Measurements from ENCODE around the gene CPTP.
"Not testable (repeated sequence)": the region's sequence is repeated elsewhere in the genome, so short reads cannot be mapped to it uniquely, and the experiment has no call there.

CPTP gene

GRCh38 chr1:1360506-1361169 lies 36.0 kb downstream of the CPTP start:
- DNase-seq (ENCODE audit: low read depth in 3 of 3, low spot score in 1 of 3): no peak

- no peak for DNase-seq (ENCODE audit: low read depth in 3 of 3, low spot score in 1 of 3)
Observed at GRCh38 chr1:1361233-1361981, 36.8 kb downstream of the CPTP start.

GRCh38 chr1:1361982-1362423 lies 37.4 kb downstream of the CPTP start:
- no peak for DNase-seq (ENCODE audit: low read depth in 3 of 3, low spot score in 1 of 3)

- no peak for DNase-seq (ENCODE audit: low read depth in 3 of 3, low spot score in 1 of 3)
Observed at GRCh38 chr1:1364266-1364665, 39.7 kb downstream of the CPTP start.

GRCh38 chr1:1365875-1366698 lies 41.5 kb downstream of the CPTP start:
- no peak for DNase-seq (ENCODE audit: low read depth in 3 of 3, low spot score in 1 of 3)

- DNase-seq (ENCODE audit: low read depth in 3 of 3, low spot score in 1 of 3): no peak
Observed at GRCh38 chr1:1366699-1367066, 42.1 kb downstream of the CPTP start.

GRCh38 chr1:1367315-1367714 lies 42.7 kb downstream of the CPTP start:
- no peak for DNase-seq (ENCODE audit: low read depth in 3 of 3, low spot score in 1 of 3)

- not testable (repeated sequence) for DNase-seq (ENCODE audit: low read depth in 3 of 3, low spot score in 1 of 3)
Observed at GRCh38 chr1:1370094-1370493, 45.5 kb downstream of the CPTP start.

GRCh38 chr1:1370771-1371300 lies 46.2 kb downstream of the CPTP start:
- DNase-seq (ENCODE audit: low read depth in 3 of 3, low spot score in 1 of 3): no peak

GRCh38 chr1:1371364-1371745 lies 46.8 kb downstream of the CPTP start:
- peak in 1 of 3 donors; percentile 26 for DNase-seq (ENCODE audit: low read depth in 3 of 3, low spot score in 1 of 3)

GRCh38 chr1:1371746-1372711 lies 47.4 kb downstream of the CPTP start:
- peak; percentile 36 to 76 (median 57) for DNase-seq (ENCODE audit: low read depth in 3 of 3, low spot score in 1 of 3)

GRCh38 chr1:1373051-1373814 lies 48.6 kb downstream of the CPTP start:
- DNase-seq (ENCODE audit: low read depth in 3 of 3, low spot score in 1 of 3): no peak

GRCh38 chr1:1373815-1374588 lies 49.4 kb downstream of the CPTP start:
- no peak for DNase-seq (ENCODE audit: low read depth in 3 of 3, low spot score in 1 of 3)

GRCh38 chr1:1374589-1374928 lies 50.0 kb downstream of the CPTP start:
- no peak for DNase-seq (ENCODE audit: low read depth in 3 of 3, low spot score in 1 of 3)

GRCh38 chr1:1374929-1375662 lies 50.5 kb downstream of the CPTP start, which contains the start of gene AURKAIP1:
AURKAIP1 (minus strand) TSS chr1:1375207; CDS start chr1:1374756, 451 bp downstream.
- DNase-seq (ENCODE audit: low read depth in 3 of 3, low spot score in 1 of 3): peak; percentile 86 to 96 (median 87)

GRCh38 chr1:1376551-1377226 lies 52.1 kb downstream of the CPTP start:
- DNase-seq (ENCODE audit: low read depth in 3 of 3, low spot score in 1 of 3): no peak

- no peak for DNase-seq (ENCODE audit: low read depth in 3 of 3, low spot score in 1 of 3)
Observed at GRCh38 chr1:1377540-1378205, 53.1 kb downstream of the CPTP start.

All from stimulated activated CD4-positive, alpha-beta T cell treated with anti-CD3 and anti-CD28 coated beads, TNF-alpha, amount 100 ng/mL, for 1 hour (primary cell).